Measurements from ENCODE around the gene SNAP91. TPM values are rescaled to one million over a fixed set of nuclear protein-coding genes. Genes with fewer than 3 reads are reported as not detected.
"Not testable (repeated sequence)": the region's sequence is repeated elsewhere in the genome, so short reads cannot be mapped to it uniquely, and the experiment has no call there.

Gene SNAP91
- under 1 TPM in 1 of 6 donors, not detected in 5; 0.23 TPM for total RNA-seq

- Histone ChIP-seq H3K36me3 (no peaks in the 10 kb centered on the region), H3K4me3 (peak within 1 kb of the TSS in 3 of 4 donors; percentile 46 to 54 (median 52)), H3K4me1 (peaks cover 11 to 20% (median 14%) of the 10 kb centered on the region in 4 donors), H3K27ac (no peak within 1 kb of the TSS), H3K27me3 (peaks cover 0 to 22% (median 10%) of the 10 kb centered on the region in 4 donors), H3K9me3 (peaks cover 0 to 10% (median 0%) of the 10 kb centered on the region in 4 donors)
- ATAC-seq (ENCODE audit: low FRiP score in 2 of 2): peak in 1 of 2 donors; percentile 57
- 0 to 1% methylated on average over 13 to 52 of the region's 83 CpGs for WGBS, 2 donors
- TF ChIP-seq, protein P1, sequence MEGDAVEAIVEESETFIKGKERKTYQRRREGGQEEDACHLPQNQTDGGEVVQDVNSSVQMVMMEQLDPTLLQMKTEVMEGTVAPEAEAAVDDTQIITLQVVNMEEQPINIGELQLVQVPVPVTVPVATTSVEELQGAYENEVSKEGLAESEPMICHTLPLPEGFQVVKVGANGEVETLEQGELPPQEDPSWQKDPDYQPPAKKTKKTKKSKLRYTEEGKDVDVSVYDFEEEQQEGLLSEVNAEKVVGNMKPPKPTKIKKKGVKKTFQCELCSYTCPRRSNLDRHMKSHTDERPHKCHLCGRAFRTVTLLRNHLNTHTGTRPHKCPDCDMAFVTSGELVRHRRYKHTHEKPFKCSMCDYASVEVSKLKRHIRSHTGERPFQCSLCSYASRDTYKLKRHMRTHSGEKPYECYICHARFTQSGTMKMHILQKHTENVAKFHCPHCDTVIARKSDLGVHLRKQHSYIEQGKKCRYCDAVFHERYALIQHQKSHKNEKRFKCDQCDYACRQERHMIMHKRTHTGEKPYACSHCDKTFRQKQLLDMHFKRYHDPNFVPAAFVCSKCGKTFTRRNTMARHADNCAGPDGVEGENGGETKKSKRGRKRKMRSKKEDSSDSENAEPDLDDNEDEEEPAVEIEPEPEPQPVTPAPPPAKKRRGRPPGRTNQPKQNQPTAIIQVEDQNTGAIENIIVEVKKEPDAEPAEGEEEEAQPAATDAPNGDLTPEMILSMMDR (IDR thresholded peaks at IDR 0.05): no peak
- TF ChIP-seq EP300 (IDR thresholded peaks at IDR 0.05) (no peak), POLR2A (IDR thresholded peaks at IDR 0.05) (no peak), POLR2AphosphoS5 (IDR thresholded peaks at IDR 0.05) (no peak)
- peak in 1 of 2 donors; percentile 77 for DNase-seq
Measured at GRCh38 chr6:83708970-83709747, at the start of gene SNAP91. Gene SNAP91, minus strand, starts transcription at chr6:83709101. Its CDS starts 1,174 bp downstream, at chr6:83707927.

GRCh38 chr6:83758533-83758932 lies 49.6 kb upstream of the SNAP91 start:
- Histone ChIP-seq H3K4me1 (no peaks in the 10 kb centered on the region), H3K27me3 (no peaks in the 10 kb centered on the region), H3K36me3 (no peaks in the 10 kb centered on the region), H3K27ac (no peak overlapping the region), H3K9me3 (peaks cover 0 to 13% (median 3%) of the 10 kb centered on the region in 4 donors), H3K4me3 (no peak overlapping the region)
- no peak for ATAC-seq (ENCODE audit: low FRiP score in 2 of 2)
- no peak for DNase-seq
- no peak for TF ChIP-seq POLR2A (IDR thresholded peaks at IDR 0.05)
- no peak for TF ChIP-seq POLR2AphosphoS5 (IDR thresholded peaks at IDR 0.05)
- TF ChIP-seq EP300 (IDR thresholded peaks at IDR 0.05): no peak
- TF ChIP-seq, protein P1 (IDR thresholded peaks at IDR 0.05): no peak

DNA sequence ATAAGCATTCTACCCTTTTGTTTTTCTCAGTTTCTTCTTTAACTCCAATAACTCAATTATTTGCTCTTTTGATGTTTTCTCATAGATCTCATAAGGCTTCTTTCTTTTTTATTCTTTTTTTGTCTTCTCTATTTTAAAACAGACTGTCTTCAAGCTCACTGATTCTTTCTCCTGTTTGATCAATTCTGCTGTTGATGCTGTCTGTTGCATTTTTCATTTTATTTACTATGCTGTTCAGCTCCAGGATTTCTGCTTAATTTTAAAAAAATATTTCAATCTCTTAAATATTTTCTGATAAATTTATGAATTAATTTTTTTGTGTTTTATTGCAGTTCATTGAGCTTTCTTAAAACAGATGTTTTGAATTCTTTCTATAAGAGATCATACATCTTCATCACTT lies 48.1 kb upstream of the SNAP91 start:
- DNase-seq: no peak
- Histone ChIP-seq H3K9me3 (peaks cover 0 to 13% (median 3%) of the 10 kb centered on the region in 4 donors), H3K27me3 (no peaks in the 10 kb centered on the region), H3K4me3 (no peak overlapping the region), H3K27ac (no peak overlapping the region), H3K36me3 (no peaks in the 10 kb centered on the region), H3K4me1 (no peaks in the 10 kb centered on the region)
- TF ChIP-seq EP300 (IDR thresholded peaks at IDR 0.05) (no peak), POLR2A (IDR thresholded peaks at IDR 0.05) (no peak), POLR2AphosphoS5 (IDR thresholded peaks at IDR 0.05) (no peak)
- TF ChIP-seq, protein P1 (IDR thresholded peaks at IDR 0.05): no peak
- no peak for ATAC-seq (ENCODE audit: low FRiP score in 2 of 2)

DNA sequence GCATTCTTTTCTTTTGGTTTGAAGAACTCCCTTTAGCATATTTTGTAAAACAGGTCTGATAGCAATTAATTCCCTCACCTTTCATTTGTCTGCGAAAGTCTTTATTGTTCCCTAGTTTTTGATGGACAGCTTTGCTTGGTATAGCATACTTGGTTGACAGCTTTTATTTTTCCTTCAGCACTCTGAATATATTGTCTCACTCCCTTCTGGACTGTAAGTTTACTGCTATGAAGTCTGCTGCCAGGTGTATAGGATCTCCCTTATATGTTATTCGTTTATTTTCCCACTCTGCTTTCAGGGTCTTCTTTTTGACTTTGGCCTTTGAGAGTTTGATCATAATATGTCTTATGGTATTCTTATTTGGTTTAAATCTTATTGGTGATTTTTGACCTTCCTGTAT lies 47.7 kb upstream of the SNAP91 start:
- DNase-seq (no peak), ATAC-seq (ENCODE audit: low FRiP score in 2 of 2) (no peak)
- Histone ChIP-seq H3K27me3 (no peaks in the 10 kb centered on the region), H3K36me3 (no peaks in the 10 kb centered on the region), H3K4me3 (no peak overlapping the region), H3K9me3 (peaks cover 0 to 13% (median 3%) of the 10 kb centered on the region in 4 donors), H3K4me1 (no peaks in the 10 kb centered on the region), H3K27ac (no peak overlapping the region)
- TF ChIP-seq EP300 (IDR thresholded peaks at IDR 0.05): no peak
- TF ChIP-seq, protein P1 (IDR thresholded peaks at IDR 0.05): no peak
- no peak for TF ChIP-seq POLR2AphosphoS5 (IDR thresholded peaks at IDR 0.05)
- TF ChIP-seq POLR2A (IDR thresholded peaks at IDR 0.05): no peak
- 86 to 89% methylated on average over 2 of the region's 2 CpGs for WGBS, 2 donors

DNA sequence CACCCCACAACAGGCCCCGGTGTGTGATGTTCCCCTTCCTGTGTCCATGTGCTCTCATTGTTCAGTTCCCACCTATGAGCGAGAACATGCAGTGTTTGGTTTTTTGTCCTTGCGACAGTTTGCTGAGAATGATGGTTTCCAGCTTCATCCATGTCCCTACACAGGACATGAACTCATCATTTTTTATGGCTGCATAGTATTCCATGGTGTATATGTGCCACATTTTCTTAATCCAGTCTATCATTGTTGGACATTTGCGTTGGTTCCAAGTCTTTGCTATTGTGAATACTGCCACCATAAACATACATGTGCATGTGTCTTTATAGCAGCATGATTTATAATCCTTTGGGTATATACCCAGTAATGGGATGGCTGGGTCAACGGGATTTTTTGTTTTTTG lies 43.5 kb upstream of the SNAP91 start:
- H3K9me3 ChIP-seq; ATAC-seq (ENCODE audit: low FRiP score in 2 of 2); H3K4me1 ChIP-seq; H3K27me3 ChIP-seq; H3K27ac ChIP-seq; H3K4me3 ChIP-seq; H3K36me3 ChIP-seq; DNase-seq: not testable (repeated sequence)
- 87 to 88% methylated on average over 5 of the region's 5 CpGs for WGBS, 2 donors
